ENCODE measurements around the gene ASAP3.
"Not testable (repeated sequence)": the region's sequence is repeated elsewhere in the genome, so short reads cannot be mapped to it uniquely, and the experiment has no call there.

GRCh38 chr1:23492776-23493175, 8.8 kb upstream of the ASAP3 start:
- TF ChIP-seq CEBPB (IDR thresholded peaks at IDR 0.05; ENCODE audit: low read depth, low read length); POLR2A (IDR thresholded peaks at IDR 0.05; ENCODE audit: low read depth, low read length); RFX5 (IDR thresholded peaks at IDR 0.05; ENCODE audit: low read depth, low read length); CTCF (conservative IDR thresholded peaks at IDR 0.05; ENCODE audit: low read depth, low read length); RAD21 (IDR thresholded peaks at IDR 0.05; ENCODE audit: low read length); ELK1 (IDR thresholded peaks at IDR 0.05; ENCODE audit: borderline replicate concordance, low read depth, low read length); MAZ (IDR thresholded peaks at IDR 0.05; ENCODE audit: borderline replicate concordance, low read depth, low read length); FOS (IDR thresholded peaks at IDR 0.05; ENCODE audit: low read depth, low read length); BHLHE40 (IDR thresholded peaks at IDR 0.05; ENCODE audit: low read depth, low read length); MAFK (IDR thresholded peaks at IDR 0.05; ENCODE audit: low read depth, low read length); RCOR1 (IDR thresholded peaks at IDR 0.05; ENCODE audit: insufficient replicate concordance, low read length); SMC3 (IDR thresholded peaks at IDR 0.05; ENCODE audit: low read depth, low read length); CHD1 (IDR thresholded peaks at IDR 0.05; ENCODE audit: low read depth, low read length); USF2 (IDR thresholded peaks at IDR 0.05; ENCODE audit: low read depth, low read length): not testable (repeated sequence)
